ENCODE data around the gene NSL1. TPM values are rescaled to one million over a fixed set of nuclear protein-coding genes. Genes with fewer than 3 reads are reported as not detected.

The NSL1 gene
- total and polyA plus RNA-seq, 2 donors from 2014 or later: 19.5 to 34.5 TPM

DNA sequence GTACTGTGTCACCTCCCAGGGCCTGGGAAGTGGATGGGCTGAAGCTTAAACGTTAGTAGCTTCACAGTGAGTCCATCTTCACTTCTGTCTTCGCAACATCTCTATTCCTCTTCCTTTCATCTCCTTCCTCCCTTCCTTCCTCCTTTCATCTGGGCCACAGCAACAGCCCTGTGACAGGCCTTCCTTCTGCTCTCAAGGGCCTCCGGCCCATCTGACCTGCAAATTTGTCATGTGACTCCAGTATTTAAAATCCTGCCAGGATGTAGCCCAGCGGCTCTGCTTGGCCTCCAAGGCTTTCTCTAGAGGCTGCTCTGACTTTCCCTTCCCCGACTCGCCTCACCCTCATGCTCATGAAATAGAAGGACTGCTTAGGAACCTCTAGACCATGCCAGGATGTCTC, 81.0 kb downstream of the NSL1 start:
- no peaks in the 10 kb centered on the region for H3K4me1 ChIP-seq (ENCODE audit: control insufficient read depth in 2 of 3, insufficient read depth in 2 of 3, low read depth in 1 of 3, low read length in 3 of 3)
- no peaks in the 10 kb centered on the region for H3K36me3 ChIP-seq (ENCODE audit: control insufficient read depth in 2 of 3, insufficient read depth in 3 of 3, low read length in 3 of 3)
- H3K27me3 ChIP-seq (ENCODE audit: control insufficient read depth, insufficient read depth, low read length): no peaks in the 10 kb centered on the region
- TF ChIP-seq CTCF (IDR thresholded peaks at IDR 0.05; ENCODE audit: borderline replicate concordance, extremely low read depth, insufficient read depth): no peak
- FAIRE-seq (no peak), DNase-seq (no peak)
- intact Hi-C loops (cut with DNase I): no loop called here
- no peaks in the 10 kb centered on the region for H3K9me3 ChIP-seq (ENCODE audit: control insufficient read depth in 2 of 3, insufficient read depth in 1 of 3, low read length in 3 of 3)
- H3K9ac ChIP-seq (ENCODE audit: low read length in 3 of 3): no peak overlapping the region
- H3K27ac ChIP-seq (ENCODE audit: low read depth in 2 of 2, low read length in 2 of 2): no peak overlapping the region
- no peak overlapping the region for H3K4me3 ChIP-seq (ENCODE audit: low read length in 3 of 3)

DNA sequence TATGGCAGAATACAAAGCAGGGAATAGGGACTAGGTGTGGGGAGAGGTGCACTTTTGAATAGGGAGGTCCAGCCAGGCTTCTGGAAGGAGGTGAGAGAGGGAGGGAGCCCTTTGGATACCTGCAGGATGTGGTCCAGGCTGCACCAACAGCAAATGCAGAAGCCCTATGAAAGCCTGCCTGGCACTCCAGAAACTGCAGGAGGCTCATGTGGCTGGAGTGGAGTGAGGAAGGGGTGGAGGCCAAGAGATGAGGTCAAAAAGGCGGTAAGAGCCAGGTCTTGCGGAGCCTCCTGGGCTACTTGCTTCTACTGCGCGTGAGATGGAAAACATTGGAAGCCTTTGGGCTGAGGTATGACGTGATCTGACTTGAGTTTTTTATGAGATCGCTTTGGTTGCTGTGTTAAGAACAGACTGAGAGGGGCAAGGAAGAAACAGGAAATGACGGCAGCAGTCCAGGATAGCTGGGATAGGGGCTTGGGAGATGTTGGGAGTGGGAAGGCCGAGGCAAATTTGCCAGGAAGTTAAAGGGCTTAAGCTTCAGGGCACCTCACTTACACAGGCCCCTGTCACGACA, 87.5 kb downstream of the NSL1 start:
- no peak overlapping the region for H3K9ac ChIP-seq (ENCODE audit: low read length in 3 of 3)
- H3K9me3 ChIP-seq (ENCODE audit: control insufficient read depth in 2 of 3, insufficient read depth in 1 of 3, low read length in 3 of 3): no peaks in the 10 kb centered on the region
- no peaks in the 10 kb centered on the region for H3K27me3 ChIP-seq (ENCODE audit: control insufficient read depth, insufficient read depth, low read length)
- intact Hi-C loops (cut with DNase I): no loop called here
- H3K27ac ChIP-seq (ENCODE audit: low read depth in 2 of 2, low read length in 2 of 2): no peak overlapping the region
- no peak for DNase-seq
- no peak overlapping the region for H3K4me3 ChIP-seq (ENCODE audit: low read length in 3 of 3)
- no peak for FAIRE-seq
- no peak for TF ChIP-seq CTCF (IDR thresholded peaks at IDR 0.05; ENCODE audit: borderline replicate concordance, extremely low read depth, insufficient read depth)
- H3K36me3 ChIP-seq (ENCODE audit: control insufficient read depth in 2 of 3, insufficient read depth in 3 of 3, low read length in 3 of 3): no peaks in the 10 kb centered on the region
- no peaks in the 10 kb centered on the region for H3K4me1 ChIP-seq (ENCODE audit: control insufficient read depth in 2 of 3, insufficient read depth in 2 of 3, low read depth in 1 of 3, low read length in 3 of 3)

GRCh38 chr1:212702672-212703071, 88.9 kb downstream of the NSL1 start:
- TF ChIP-seq CTCF (IDR thresholded peaks at IDR 0.05; ENCODE audit: borderline replicate concordance, extremely low read depth, insufficient read depth): no peak
- Histone ChIP-seq H3K9me3 (ENCODE audit: control insufficient read depth in 2 of 3, insufficient read depth in 1 of 3, low read length in 3 of 3) (no peaks in the 10 kb centered on the region), H3K27ac (ENCODE audit: low read depth in 2 of 2, low read length in 2 of 2) (no peak overlapping the region), H3K27me3 (ENCODE audit: control insufficient read depth, insufficient read depth, low read length) (peaks cover 12% of the 10 kb centered on the region), H3K9ac (ENCODE audit: low read length in 3 of 3) (no peak overlapping the region), H3K36me3 (ENCODE audit: control insufficient read depth in 2 of 3, insufficient read depth in 3 of 3, low read length in 3 of 3) (no peaks in the 10 kb centered on the region), H3K4me3 (ENCODE audit: low read length in 3 of 3) (no peak overlapping the region), H3K4me1 (ENCODE audit: control insufficient read depth in 2 of 3, insufficient read depth in 2 of 3, low read depth in 1 of 3, low read length in 3 of 3) (peaks cover 0 to 4% (median 4%) of the 10 kb centered on the region in 3 donors)
- DNase-seq (no peak), FAIRE-seq (no peak)
- intact Hi-C loops (cut with DNase I): no loop called here

DNA sequence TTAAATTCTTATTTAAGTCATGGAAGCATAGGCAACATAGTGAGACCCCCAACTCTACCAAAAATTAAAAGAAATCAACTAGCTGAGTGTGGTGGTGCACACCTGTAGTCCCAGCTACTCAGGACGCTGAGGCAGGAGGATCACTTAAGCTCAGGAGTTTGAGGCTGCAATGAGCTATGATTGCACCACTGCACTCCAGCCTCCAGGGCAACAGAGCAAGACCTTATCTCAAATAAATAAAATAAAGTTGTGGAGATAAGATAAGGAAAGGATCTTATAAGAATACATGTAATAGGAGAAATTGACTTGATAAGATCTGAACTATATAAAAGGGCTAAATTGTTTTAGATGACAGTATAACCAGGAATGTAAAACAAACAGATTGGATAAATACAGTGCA, 89.7 kb downstream of the NSL1 start:
- DNase-seq (no peak), FAIRE-seq (no peak)
- H3K4me3 ChIP-seq (ENCODE audit: low read length in 3 of 3): no peak overlapping the region
- intact Hi-C loops (cut with DNase I): no loop called here
- peaks cover 20% of the 10 kb centered on the region for H3K27me3 ChIP-seq (ENCODE audit: control insufficient read depth, insufficient read depth, low read length)
- no peak for TF ChIP-seq CTCF (IDR thresholded peaks at IDR 0.05; ENCODE audit: borderline replicate concordance, extremely low read depth, insufficient read depth)
- no peak overlapping the region for H3K9ac ChIP-seq (ENCODE audit: low read length in 3 of 3)
- H3K36me3 ChIP-seq (ENCODE audit: control insufficient read depth in 2 of 3, insufficient read depth in 3 of 3, low read length in 3 of 3): no peaks in the 10 kb centered on the region
- no peaks in the 10 kb centered on the region for H3K9me3 ChIP-seq (ENCODE audit: control insufficient read depth in 2 of 3, insufficient read depth in 1 of 3, low read length in 3 of 3)
- H3K27ac ChIP-seq (ENCODE audit: low read depth in 2 of 2, low read length in 2 of 2): no peak overlapping the region
- peaks cover 0 to 4% (median 4%) of the 10 kb centered on the region in 3 donors for H3K4me1 ChIP-seq (ENCODE audit: control insufficient read depth in 2 of 3, insufficient read depth in 2 of 3, low read depth in 1 of 3, low read length in 3 of 3)
